T-helper 22 cell (primary cell): Measurements from ENCODE around the gene SRP68.
"Not testable (repeated sequence)": the region's sequence is repeated elsewhere in the genome, so short reads cannot be mapped to it uniquely, and the experiment has no call there.

ENCODE experiments used
- DNase-seq: peaks from one replicate; pipeline ENCODE4 v3.0.0-alpha.2; 2020; ENCODE audit warnings: low read depth

The SRP68 gene

DNA sequence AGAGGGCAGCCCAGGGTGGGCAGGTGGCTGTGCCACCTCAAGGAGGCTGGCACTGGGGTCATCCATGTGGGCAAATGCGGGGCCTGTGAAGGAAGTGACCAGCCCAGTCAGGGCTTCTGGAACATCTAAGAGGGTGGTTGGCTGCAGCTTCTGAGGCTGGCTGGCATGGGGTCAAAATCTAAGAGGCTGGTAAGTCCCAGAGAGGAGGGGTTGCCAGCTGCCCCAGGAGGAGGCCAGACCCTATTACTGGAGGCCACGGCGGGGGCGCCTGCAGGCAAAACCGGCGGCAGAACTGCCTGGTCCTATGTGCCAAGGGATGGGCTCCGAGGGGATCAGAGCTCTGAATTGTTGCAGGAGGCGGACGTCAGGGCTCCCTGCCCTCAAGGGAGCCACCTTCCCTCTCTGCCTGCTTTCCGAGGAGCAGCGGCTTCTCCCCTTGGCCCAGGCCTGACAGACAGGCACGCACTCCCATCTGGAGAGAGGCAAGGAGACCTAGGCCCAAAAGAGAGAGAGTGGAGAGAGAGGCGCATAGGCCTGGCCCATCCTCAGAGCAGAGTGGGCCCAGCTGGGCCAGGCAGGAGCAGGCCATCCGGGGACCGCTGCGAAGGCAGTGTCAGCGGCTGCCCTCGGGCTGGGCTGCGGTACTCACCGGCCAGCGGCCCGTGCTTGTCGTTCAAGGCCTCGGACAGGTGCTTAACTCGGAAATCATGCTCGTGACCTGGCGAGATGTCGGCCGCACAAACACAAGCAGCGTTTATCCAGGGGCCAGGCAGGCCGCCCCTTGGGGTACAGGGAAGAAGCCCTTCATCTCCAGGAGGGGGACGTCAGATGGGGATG lies 17.6 kb upstream of the SRP68 start:
- no peak for DNase-seq

DNA sequence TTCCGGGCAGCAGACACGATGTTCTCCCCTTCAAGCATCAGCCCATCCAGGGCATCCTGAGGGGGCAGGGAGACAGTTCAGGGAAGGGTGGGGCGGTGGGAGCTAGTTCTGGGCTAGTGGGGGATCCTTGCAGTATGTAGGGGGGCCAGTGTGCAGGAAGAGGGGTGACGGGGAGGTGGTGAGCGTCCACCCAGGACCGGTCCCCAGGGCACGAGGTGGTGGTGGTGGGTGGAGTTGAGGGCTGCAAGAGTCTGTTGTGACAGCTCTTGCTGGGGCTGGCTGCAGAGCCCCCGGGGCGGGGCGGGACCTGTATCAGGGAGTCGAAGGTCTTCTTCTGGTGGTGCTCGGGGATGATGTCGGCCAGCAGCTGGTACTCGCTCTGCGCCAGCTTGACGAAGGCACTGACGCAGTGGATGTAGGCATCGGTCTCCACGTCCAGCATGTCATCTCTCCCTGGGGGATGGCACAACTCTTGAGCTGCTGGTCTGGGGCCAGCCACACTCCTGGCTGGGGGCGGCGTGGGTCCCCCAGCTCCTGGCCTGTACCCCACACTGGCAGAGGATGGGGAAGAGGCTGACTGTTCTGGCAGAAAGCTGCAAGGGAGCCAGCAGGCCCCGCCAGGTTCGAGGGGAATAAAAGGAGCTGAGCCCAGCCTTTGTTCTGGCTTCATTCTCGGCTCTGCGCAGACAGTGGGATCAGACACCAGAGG lies 16.7 kb upstream of the SRP68 start:
- DNase-seq: no peak

DNA sequence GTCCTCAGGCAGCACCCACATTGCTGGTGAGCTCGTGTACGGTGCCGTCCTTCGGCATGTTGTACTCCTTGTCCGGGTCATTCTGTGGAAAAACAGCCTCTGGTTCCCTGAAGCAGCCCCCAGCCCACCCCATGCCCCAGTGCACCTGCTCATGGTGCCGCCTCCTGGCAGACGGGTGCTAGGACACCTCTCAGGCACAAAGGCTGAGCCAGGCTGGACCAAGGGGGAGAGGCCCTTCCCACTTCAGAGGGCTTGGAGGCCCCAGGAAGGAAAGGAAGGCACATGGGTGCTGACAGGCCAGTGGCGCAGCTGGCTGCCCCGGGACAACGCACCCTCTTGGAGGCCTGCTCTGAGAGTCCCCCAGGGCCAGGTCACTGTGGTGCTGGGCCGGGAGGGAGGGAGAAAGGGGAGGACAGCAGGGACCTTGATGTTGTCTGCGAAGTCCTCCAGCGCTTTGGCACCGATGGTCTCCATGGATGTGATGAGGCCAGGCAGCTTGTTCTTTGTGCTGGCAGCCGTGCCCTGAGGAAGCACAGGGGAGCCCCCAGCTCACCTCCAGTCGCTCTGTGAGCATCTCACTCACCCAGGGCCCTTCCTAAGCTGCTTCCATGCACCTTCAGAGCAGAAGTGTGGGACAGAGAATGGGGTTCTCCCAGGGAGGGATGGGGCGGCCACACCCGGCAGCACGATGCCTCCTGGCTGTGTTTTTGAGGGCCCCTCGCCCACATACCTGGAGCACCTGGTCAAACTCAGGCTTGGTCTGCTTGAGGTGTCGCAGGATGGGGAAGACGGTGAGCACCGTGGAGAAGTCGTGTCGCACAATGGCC lies 15.9 kb upstream of the SRP68 start:
- no peak for DNase-seq

DNA sequence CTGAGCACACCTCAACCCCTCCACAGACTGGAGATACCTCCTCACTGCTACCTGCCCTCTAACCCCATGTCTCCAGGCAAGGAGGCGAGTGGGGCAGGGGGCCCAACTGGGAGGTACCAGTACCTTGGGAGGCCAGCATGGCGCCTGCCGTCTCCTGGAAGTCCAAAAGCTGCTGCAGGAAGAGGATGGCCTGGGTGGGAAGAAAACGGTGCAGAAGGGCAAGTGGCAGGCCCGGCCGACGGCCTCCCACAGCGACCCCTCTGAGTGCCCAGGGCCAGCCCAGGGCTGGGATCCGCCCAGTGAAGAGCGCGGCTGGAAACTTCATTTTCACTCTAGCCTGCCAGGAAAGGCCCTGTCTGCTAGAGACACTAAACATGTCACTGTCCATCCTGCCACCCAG lies 15.2 kb upstream of the SRP68 start:
- no peak for DNase-seq

DNA sequence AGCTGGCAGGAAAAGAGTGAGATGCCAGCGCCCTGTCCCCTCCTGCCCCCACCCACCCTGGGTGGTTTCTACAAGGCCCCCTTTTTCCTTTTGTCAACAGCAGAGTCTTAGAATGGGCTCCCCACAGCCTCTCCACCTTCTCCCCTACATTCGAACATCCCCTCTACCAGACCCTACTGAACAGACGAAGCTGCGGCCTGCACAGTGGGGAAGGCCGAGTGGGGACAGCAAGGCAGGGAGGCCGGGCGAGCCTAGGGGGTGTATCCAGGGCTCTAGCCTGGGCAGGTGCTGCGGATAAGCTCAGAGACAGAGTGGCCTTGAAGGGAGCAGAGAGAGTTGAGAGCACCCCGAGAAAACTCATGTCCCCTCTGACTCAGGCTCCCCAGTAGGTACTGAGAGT lies 14.1 kb upstream of the SRP68 start:
- no peak for DNase-seq

DNA sequence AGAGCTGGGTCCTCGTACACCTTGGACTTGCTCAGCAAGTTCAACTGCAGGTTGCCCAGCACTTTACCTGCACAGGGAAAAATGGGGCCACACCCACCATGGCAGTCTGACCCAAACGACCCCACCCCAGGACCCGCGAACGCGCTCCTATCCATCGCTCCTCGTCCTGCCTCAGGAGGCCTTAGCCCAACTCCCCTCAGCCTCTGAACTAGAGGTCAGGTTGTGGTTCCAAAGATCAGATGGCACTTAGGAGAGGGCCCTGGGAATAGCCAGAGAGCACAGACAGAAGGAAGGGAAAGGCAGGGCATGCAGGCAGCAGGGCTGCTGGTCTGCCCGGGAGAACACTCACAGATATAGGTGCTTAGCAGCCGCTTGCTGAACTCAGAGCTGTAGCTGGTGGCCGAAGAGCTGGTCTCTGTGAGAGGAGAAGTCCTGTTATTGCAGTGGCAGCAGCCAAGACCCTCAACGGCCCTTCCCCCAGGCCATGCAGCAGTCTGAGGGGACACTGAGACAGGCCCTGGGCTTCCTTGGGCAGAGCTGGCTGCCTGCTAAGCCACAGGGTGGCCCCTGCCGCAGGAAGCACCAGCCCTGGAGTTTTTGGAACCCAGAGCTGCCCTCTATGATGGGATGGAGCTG lies 13.5 kb upstream of the SRP68 start:
- DNase-seq: no peak

DNA sequence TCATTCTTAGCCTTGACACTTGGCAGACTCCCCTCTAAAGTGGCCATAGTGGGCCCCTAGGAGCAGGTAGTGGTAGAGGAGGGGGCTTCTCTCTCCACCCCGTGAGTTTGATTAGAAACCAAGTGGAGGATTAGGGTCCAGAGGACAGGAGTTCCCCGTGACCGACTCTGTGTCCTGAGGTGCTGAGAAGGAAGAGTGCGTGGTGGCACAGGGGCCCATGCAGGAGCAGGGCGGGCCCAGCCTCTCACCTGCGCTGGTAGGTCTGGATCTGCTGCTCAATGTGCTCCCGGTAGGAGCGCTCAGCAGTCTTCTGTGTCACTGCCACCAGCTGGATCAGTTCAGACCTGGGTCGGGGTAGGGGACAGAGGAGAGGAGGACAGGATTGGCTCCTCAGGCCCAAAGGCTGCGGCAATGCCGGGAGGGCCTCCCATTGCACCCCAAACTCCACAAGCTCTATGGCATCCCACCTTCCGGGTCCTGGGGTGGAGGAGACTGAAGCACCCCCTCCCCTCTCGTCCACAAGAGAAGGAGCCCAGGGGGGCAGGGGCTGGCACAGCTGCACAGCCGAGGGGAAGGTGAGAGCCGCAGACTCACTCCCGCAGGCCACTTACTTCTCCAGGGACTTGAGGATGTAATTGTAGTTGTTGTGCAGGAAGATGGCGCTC lies 12.9 kb upstream of the SRP68 start:
- DNase-seq: no peak

DNA sequence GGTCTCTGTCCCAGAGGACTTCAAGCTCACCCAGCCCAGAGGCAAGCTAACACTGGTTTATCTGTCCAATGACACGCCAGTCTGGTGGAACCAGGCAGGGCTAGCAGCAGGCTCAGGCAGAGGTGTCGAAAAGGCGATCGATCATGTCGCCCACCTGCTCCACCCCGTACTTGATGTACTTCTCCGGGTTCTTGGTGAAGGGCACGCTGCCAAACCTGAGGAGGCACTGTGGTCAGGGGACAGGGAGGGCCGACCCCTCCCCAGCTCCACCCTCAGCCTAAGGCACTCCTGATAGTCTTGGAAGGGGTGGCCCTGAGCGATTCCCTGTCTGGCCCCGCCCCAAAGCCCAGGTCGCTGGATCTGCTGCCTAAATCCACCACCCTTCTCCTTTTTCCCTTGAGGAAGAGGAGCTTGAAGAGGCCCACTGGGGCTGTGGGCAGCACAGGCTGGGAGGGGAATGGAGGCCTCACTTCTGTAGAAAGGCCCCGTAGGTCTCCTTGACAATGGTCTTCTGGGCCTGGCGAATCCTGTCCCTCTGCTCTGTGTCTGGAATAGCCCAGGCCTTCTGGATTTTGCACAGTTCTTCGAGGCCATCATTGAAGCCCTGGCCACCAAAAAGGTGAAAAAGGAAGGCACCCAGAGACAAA lies 11.3 kb upstream of the SRP68 start:
- DNase-seq: no peak

DNA sequence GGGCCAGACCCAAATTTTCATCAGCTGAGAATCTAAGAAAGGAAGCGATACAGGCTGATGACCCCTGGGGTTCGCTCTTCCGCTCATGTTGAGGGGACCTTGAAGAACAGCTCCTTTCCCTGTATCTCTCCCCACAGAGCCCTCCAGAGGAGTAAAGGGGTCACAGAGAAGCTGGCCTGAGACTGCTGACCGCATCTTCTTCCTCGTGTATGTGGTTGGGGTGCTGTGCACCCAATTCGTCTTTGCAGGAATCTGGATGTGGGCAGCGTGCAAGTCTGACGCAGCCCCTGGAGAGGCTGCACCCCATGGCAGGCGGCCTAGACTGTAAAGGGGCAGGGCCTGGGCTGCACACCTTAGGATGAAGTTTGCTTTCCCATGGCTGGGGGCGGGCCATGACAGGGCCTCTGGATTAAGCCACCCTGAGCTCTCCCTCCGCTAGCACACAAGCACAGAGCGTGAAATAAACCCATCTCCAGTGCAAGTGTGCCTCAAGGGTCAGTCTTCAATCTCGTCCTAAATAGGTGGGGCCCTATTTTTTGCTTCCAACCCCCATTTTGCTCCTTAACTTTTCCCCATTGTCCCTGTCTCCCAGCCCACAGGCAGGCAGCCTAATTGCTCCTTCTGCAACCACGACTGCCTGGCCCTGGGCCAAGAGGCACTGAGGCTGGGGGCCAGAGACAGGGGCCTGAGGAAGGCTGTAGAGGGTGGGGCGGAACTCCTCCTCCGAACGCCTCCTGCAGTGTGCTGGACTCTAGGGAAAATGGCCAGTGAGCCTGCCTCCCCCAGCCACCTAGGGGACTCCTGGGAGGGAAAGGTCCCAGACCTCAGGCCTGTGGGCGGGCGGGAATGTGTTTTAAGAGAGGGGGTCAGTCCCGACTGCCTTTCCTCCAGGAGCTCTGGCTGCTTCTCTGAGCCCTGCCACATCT lies 10.3 kb upstream of the SRP68 start:
- no peak for DNase-seq

DNA sequence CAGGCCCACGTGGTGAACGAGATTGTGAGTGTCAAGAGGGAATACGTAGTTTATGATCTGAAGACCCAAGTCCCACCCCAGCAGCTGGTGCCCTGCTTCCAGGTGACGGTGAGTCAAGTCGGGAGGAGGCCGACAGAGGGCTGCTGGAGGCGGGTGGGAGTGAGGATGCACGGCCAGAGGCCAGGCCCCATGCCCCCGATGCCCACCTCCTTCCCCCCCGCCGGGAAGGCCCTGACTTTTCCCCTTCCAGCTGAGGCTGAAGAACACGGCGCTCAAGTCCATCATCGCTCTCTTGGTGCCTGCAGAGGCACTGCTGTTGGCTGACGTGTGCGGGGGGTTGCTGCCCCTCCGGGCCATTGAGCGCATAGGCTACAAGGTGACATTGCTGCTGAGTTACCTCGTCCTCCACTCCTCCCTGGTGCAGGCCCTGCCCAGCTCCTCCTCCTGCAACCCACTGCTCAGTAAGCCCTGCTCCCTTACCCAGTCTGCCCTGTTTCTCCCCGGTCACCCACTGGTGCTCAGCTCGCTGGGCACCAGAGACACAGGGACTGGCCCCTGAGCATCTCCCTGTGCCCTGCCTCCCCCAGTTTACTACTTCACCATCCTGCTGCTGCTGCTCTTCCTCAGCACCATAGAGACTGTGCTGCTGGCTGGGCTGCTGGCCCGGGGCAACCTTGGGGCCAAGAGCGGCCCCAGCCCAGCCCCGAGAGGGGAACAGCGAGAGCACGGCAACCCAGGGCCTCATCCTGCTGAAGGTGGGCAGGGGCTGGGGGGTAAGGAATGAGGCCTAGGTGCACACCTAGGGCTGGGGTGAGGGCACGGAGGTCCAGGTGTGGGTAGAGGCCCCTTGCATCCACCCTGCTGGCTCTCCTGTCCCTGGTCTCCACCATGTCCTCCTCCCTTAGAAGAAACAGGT lies 9.2 kb upstream of the SRP68 start:
- no peak for DNase-seq

DNA sequence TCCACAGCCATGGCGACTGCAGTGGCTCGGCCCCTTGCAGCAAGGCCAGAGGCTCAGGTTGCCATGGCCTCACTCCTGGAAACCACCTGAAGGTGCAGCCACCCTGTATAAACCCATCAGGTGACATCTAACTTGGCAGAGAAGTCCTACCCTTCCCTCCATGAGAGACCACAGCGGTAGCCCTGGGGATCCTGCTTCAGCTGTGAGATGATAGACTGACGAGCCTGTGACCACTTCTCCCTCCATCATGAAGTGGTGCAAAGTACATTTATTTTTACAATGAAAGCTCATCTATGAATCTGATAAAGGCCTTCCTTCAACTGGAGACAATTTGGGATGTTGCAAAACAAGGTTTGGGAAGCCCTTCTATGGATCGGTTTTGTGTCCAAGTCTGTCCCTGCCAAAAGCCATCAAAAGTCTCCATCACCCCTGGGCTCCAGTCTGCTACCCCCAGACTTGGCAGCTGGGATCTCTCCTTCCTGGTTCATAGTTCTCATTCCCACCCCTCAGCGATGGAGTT lies 8.5 kb upstream of the SRP68 start:
- no peak for DNase-seq

DNA sequence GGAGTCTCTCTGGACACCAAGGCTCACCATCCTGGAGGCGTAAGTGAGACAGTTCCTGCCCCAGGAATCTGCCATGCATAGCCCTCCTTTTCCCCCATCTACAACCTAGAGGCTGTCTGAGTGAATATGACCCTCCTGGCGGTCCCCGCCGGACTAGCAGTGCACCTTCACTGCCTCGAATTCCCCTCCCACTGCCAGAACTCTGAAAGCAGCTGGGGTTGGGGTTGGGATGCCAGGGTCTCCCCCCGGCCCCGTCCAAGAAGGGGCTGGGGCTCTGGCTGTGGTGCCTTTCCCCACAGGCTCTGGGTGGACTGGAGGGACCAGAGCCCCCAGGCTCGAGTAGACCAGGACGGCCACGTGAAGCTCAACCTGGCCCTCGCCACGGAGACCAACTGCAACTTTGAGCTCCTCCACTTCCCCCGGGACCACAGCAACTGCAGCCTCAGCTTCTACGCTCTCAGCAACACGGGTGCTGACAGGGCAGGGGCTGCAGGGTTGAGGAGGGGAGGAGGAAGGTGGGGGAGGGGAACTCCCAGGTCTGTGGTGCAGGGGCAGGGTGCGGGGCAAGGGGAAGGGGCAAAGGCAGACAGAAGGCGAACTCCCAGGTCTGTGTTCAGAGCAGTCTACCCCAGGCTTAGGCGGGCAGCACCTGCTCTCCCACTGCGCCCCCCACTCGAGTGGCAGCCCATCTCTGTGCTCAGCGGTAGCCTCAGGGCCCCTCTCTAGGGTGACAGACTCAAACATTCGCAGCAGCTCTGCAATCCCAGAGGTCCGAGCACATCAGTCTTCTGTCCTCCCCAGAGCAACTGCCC lies 7.8 kb upstream of the SRP68 start:
- no peak for DNase-seq

DNA sequence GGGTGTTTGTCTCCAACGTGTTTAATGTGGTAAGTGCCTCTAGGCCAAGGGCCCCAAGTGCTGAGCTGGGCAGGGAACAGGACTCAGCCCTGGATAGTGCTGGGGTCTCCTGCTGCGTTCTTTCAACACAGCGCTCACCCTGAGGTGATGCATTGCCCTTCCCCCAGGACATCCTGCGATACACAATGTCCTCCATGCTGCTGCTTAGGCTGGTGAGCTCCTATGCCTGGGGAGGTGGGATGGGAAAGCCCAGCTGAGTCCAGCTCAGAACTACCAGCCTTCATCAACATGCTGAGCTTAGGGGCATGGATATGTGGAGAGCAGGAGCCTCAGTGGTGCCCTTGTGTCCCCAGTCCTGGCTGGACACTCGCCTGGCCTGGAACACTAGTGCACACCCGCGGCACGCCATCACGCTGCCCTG lies 7.2 kb upstream of the SRP68 start:
- DNase-seq: no peak

DNA sequence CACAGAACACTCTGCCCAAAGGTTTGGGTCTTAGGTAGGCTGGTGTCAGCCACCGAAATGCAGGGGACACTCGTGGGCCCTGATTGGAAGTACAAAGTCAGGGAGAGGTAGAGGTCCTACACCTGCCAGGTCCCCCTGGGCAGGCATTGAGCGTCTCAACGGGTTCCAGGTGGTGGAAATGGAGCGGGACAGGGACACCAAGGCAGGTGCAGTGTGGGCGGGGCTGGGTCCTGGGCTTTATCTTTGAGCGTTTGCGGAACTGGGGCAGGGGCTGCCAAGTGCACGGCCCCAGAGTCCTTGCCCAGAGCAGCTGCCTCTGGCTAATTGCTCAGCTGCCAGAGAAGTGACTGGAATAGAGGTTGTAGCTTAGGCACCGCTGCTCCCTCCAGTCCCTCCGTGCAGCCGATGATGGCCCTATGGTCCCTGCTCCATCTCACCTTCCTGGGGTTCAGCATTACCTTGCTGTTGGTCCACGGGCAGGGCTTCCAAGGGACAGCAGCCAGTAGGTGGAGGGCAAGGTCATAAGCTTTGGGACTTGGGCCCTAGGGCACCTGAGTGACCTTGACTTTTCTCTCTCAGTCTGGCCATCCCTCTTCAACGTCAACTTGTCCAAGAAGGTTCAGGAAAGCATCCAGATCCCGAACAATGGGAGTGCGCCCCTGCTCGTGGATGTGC lies 6.7 kb upstream of the SRP68 start, which contains the start of gene ZACN:
Gene ZACN, plus strand, starts transcription at position 323 of the 675 bp plus-strand sequence. Its CDS starts 83 bp downstream, at position 406.
- no peak for DNase-seq

DNA sequence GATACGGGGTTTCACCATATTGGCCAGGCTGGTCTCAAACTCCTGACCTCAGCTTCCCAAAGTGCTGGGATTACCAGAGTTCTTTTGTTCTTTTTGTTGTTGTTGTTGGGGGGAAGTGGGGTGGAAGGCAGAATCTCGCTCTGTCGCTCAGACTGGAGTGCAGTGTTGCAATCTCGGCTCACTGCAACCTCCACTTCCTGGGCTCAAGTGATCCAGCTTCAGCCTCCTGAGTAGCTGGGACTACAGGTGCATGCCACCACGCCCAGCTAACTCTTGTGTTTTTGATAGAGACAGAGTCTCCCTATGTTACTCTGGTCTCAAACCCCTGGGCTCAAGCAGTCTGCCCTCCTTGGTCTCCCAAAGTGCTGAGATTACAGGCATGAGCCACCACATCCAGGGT lies 6.1 kb upstream of the SRP68 start:
- DNase-seq: not testable (repeated sequence)

DNA sequence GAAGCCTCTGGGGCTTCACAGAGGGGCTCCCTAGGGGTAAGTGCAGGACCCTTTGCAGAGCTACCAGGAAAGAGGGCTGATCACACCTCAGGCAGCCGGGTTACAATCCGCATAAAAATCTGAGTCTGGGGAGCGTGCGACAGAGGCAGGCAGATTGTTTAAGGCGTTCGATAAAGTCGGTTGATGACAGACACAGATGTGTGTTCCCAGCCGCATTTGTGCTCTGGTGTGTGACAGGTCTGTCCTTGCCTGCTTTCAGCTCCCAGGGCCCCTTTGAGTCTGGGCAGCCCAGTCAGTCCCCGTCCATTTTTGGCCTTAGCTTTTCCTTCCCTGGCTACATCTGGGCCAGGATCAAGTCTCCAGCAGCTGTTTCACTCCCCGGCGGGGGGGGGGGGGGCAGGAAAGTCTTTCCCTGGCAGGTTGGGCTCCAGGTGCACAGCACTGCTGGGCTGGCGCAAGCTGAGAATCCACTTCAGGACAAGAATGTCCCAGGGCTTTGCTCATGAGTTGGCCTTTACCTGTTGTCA lies 5.3 kb upstream of the SRP68 start:
- DNase-seq: no peak
